GM12878 (cell line): ENCODE results near the gene MYO15A.

Source experiments
- CTCF ChIP-seq, 3 experiments: IDR thresholded peaks in 2 of 3; conservative IDR thresholded peaks in 1 of 3; 2 replicates each; pipeline ENCODE4 v1.5.1; 2011; ENCODE audit warnings: low read depth in 3 of 3, low read length in 3 of 3, mild to moderate bottlenecking in 3 of 3, control low read depth in 2 of 3, moderate library complexity in 2 of 3, inconsistent platforms in 1 of 3, mixed read lengths in 1 of 3; ENCODE audit not compliant: control insufficient read depth in 2 of 3, insufficient read depth in 1 of 3; ENCODE audit errors: extremely low read depth in 1 of 3
- FOS ChIP-seq: IDR thresholded peaks from 3 replicates; pipeline ENCODE4 v1.6.1; 2011; ENCODE audit warnings: borderline replicate concordance; ENCODE audit not compliant: insufficient read length; ENCODE audit errors: extremely low read depth
- FOXK2 ChIP-seq: fragments of 450-650 bp; IDR thresholded peaks from 2 replicates; pipeline ENCODE4 v1.6.1; 2017; ENCODE audit warnings: mild to moderate bottlenecking, moderate library complexity
- HCFC1 ChIP-seq: fragments of 150-350 bp; IDR thresholded peaks from 2 replicates; pipeline ENCODE4 v1.6.1; 2014; ENCODE audit warnings: low read length
- KAT2A ChIP-seq: conservative IDR thresholded peaks from 2 replicates; pipeline ENCODE4 v1.6.1; 2011; ENCODE audit warnings: low read depth, low read length; ENCODE audit not compliant: control insufficient read depth
- POLR2AphosphoS5 ChIP-seq: IDR thresholded peaks from 2 replicates; pipeline ENCODE4 v1.6.1; 2011; ENCODE audit warnings: mild to moderate bottlenecking, low read length, inconsistent platforms
- SMARCA5 ChIP-seq: fragments of 450-650 bp; IDR thresholded peaks from 2 replicates; pipeline ENCODE4 v1.6.1; 2017; ENCODE audit warnings: mild to moderate bottlenecking
- ZNF217 ChIP-seq: fragments of 450-650 bp; IDR thresholded peaks from 2 replicates; pipeline ENCODE4 v1.6.1; 2017; ENCODE audit warnings: antibody characterized with exemption, mild to moderate bottlenecking
- ZNF274 ChIP-seq: IDR thresholded peaks from one replicate; pipeline ENCODE4 v1.8.0; 2011; ENCODE audit not compliant: insufficient read length, insufficient read depth
- TF ChIP-seq, protein P1 (sequence below): IDR thresholded peaks from 2 replicates; pipeline ENCODE4 v1.6.1; 2012; ENCODE audit warnings: low read depth, low read length, improper control_type of control experiment

- TF ChIP-seq, protein P1, sequence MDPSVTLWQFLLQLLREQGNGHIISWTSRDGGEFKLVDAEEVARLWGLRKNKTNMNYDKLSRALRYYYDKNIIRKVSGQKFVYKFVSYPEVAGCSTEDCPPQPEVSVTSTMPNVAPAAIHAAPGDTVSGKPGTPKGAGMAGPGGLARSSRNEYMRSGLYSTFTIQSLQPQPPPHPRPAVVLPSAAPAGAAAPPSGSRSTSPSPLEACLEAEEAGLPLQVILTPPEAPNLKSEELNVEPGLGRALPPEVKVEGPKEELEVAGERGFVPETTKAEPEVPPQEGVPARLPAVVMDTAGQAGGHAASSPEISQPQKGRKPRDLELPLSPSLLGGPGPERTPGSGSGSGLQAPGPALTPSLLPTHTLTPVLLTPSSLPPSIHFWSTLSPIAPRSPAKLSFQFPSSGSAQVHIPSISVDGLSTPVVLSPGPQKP, result no peak
- TF ChIP-seq CTCF (IDR thresholded peaks at IDR 0.05 in 2 of 3, conservative IDR thresholded peaks at IDR 0.05 in 1 of 3; ENCODE audit: control insufficient read depth in 2 of 3, extremely low read depth in 1 of 3, insufficient read depth in 1 of 3, low read depth in 3 of 3, low read length in 3 of 3), result no peak
- TF ChIP-seq ZNF217, result no peak
- TF ChIP-seq FOS, result no peak
- TF ChIP-seq POLR2AphosphoS5, result no peak
- no peak for TF ChIP-seq SMARCA5
- no peak for TF ChIP-seq FOXK2
- no peak for TF ChIP-seq HCFC1
- TF ChIP-seq ZNF274, result no peak
- TF ChIP-seq KAT2A, result no peak
Measured at GRCh38 chr17:18071751-18072150, 36.8 kb upstream of the MYO15A start.
